SK-N-SH (cell line): ENCODE data around the gene RILPL1. TPM values are rescaled to one million over a fixed set of nuclear protein-coding genes. Genes with fewer than 3 reads are reported as not detected.

Experiments used
- CTCF ChIA-PET: fragments of 300-600, 350-600 bp; formaldehyde crosslinking; extraction: SDS; loops from one replicate; lab custom pipeline; 2021; lab: Yijun Ruan, JAX
- POLR2A ChIA-PET: fragments of 350-600 bp; sonication (Branson Sonifier 250); formaldehyde crosslinking; extraction: SDS; loops from one replicate; lab custom pipeline; 2020; ENCODE audit warnings: antibody characterized with exemption, inconsistent platforms; lab: Yijun Ruan, JAX
- DNase-seq: peaks from one replicate; pipeline ENCODE4 v3.0.0; 2012
- H2AFZ ChIP-seq: fragments of 200-600 bp; sonication (generic); 2 replicates; pipeline ENCODE4 v1.8.1; 2016; ENCODE audit warnings: antibody characterized with exemption, mild to moderate bottlenecking, low read depth
- H3F3A ChIP-seq: fragments of 200-600 bp; sonication (generic); replicated peaks from 2 replicates; pipeline ENCODE3; 2016; ENCODE audit warnings: antibody characterized with exemption, mild to moderate bottlenecking; ENCODE audit not compliant: insufficient read depth
- H3K27ac ChIP-seq, 2 experiments: fragments of 200-500 bp in 1 of 2; fragments of 200-600 bp in 1 of 2; sonication (Bioruptor generic) in 1 of 2; sonication (generic), shearing (Covaris generic) in 1 of 2; 2 replicates each; pipeline versions ENCODE4 v1.5.1 to v1.6.1; 2014 to 2016; ENCODE audit warnings: low read depth in 2 of 2, inconsistent platforms in 1 of 2, low read length in 1 of 2, mild to moderate bottlenecking in 1 of 2, mixed read lengths in 1 of 2
- H3K27me3 ChIP-seq: fragments of 200-600 bp; sonication (generic), shearing (Covaris generic); 2 replicates; pipeline ENCODE4 v1.6.1; 2016; ENCODE audit warnings: mixed run types; ENCODE audit not compliant: insufficient read depth
- H3K36me3 ChIP-seq, 2 experiments: fragments of 200-500 bp in 1 of 2; fragments of 200-600 bp in 1 of 2; sonication (Bioruptor generic) in 1 of 2; sonication (generic) in 1 of 2; replicated peaks in 1 of 2; 2 replicates each; pipeline versions ENCODE3 to v1.5.1; 2014 to 2016; ENCODE audit warnings: low read length in 1 of 2, mild to moderate bottlenecking in 1 of 2; ENCODE audit not compliant: insufficient read depth in 2 of 2, control insufficient read depth in 1 of 2
- H3K4me1 ChIP-seq, 2 experiments: fragments of 200-500 bp in 1 of 2; fragments of 200-600 bp in 1 of 2; sonication (Bioruptor generic) in 1 of 2; sonication (generic), shearing (Covaris generic) in 1 of 2; 2 replicates each; pipeline versions ENCODE4 v1.5.1 to v1.6.1; 2014 to 2016; ENCODE audit warnings: low read depth in 1 of 2, low read length in 1 of 2, mixed run types in 1 of 2; ENCODE audit not compliant: insufficient read depth in 2 of 2, control insufficient read depth in 1 of 2
- H3K4me2 ChIP-seq: fragments of 200-600 bp; sonication (generic), shearing (Covaris generic); 2 replicates; pipeline ENCODE4 v1.6.1; 2017; ENCODE audit warnings: mixed run types
- H3K4me3 ChIP-seq, 2 experiments: fragments of 200-500 bp in 1 of 2; fragments of 200-600 bp in 1 of 2; sonication (Bioruptor generic) in 1 of 2; sonication (generic), shearing (Covaris generic) in 1 of 2; 2 replicates each; pipeline versions ENCODE4 v1.5.1 to v1.8.1; 2014 to 2016; ENCODE audit warnings: low read depth in 2 of 2, inconsistent platforms in 1 of 2, low read length in 1 of 2, mild to moderate bottlenecking in 1 of 2, mixed read lengths in 1 of 2, moderate library complexity in 1 of 2
- H3K79me2 ChIP-seq: fragments of 200-600 bp; sonication (generic); 2 replicates; pipeline ENCODE4 v1.8.1; 2017; ENCODE audit warnings: mild to moderate bottlenecking; ENCODE audit not compliant: insufficient read depth
- H3K9ac ChIP-seq: fragments of 200-600 bp; sonication (generic); 2 replicates; pipeline ENCODE4 v1.6.1; 2017; ENCODE audit warnings: mixed run types
- H3K9me2 ChIP-seq: fragments of 200-600 bp; sonication (generic); 2 replicates; pipeline ENCODE4 v1.6.1; 2017; ENCODE audit warnings: mixed run types
- H3K9me3 ChIP-seq: fragments of 200-600 bp; sonication (generic); 2 replicates; pipeline ENCODE4 v1.6.1; 2017; ENCODE audit warnings: mixed run types, mild to moderate bottlenecking, moderate library complexity
- H4K20me1 ChIP-seq: fragments of 200-600 bp; sonication (generic); 2 replicates; pipeline ENCODE4 v1.6.1; 2017; ENCODE audit warnings: mild to moderate bottlenecking, mixed run types; ENCODE audit not compliant: insufficient read depth
- CTCF ChIP-seq: fragments of 200-600 bp; sonication (generic); IDR thresholded peaks from 2 replicates; pipeline ENCODE4 v1.6.1; 2017; ENCODE audit warnings: antibody characterized with exemption, mild to moderate bottlenecking, moderate library complexity
- EZH2phosphoT487 ChIP-seq: fragments of 200-600 bp; sonication (generic); IDR thresholded peaks from 2 replicates; pipeline ENCODE4 v1.6.1; 2017; ENCODE audit warnings: low read depth, mixed run types, mild to moderate bottlenecking, antibody characterized with exemption, moderate library complexity, borderline replicate concordance
- FOXJ3 ChIP-seq: sonication (generic); formaldehyde crosslinking; IDR thresholded peaks from 2 replicates; pipeline ENCODE4 v1.5.1; 2020; ENCODE audit warnings: mild to moderate bottlenecking, missing genetic modification reagents
- FOXM1 ChIP-seq: IDR thresholded peaks from 2 replicates; pipeline ENCODE4 v1.4.0; 2012; ENCODE audit warnings: low read depth, mild to moderate bottlenecking
- GATA2 ChIP-seq: sonication (generic); formaldehyde crosslinking; IDR thresholded peaks from 2 replicates; pipeline ENCODE4 v1.5.0; 2020; ENCODE audit warnings: mild to moderate bottlenecking, missing genetic modification reagents
- JUND ChIP-seq: IDR thresholded peaks from 2 replicates; pipeline ENCODE4 v1.4.0; 2012
- MAX ChIP-seq: IDR thresholded peaks from 2 replicates; pipeline ENCODE4 v1.4.0; 2012; ENCODE audit warnings: low read depth
- POLR2AphosphoS5 ChIP-seq: IDR thresholded peaks from 2 replicates; pipeline ENCODE4 v1.6.1; 2012; ENCODE audit warnings: low read depth, low read length
- RXRA ChIP-seq: IDR thresholded peaks from 2 replicates; pipeline ENCODE4 v1.4.0; 2012; ENCODE audit warnings: low read depth, mild to moderate bottlenecking, borderline replicate concordance
- TCF12 ChIP-seq: IDR thresholded peaks from 2 replicates; pipeline ENCODE4 v1.4.0; 2012
- USF2 ChIP-seq: fragments of 150-350 bp; IDR thresholded peaks from 2 replicates; pipeline ENCODE4 v1.6.1; 2017; ENCODE audit warnings: antibody characterized with exemption, low read length, low read depth, borderline replicate concordance
- YY1 ChIP-seq: IDR thresholded peaks from 2 replicates; pipeline ENCODE4 v1.4.0; 2012; ENCODE audit warnings: low read depth, mild to moderate bottlenecking
- WGBS: methylation state at CpG from one replicate; pipeline ENCODE4 v1.1.6; 2017; ENCODE audit warnings: low lambda C conversion rate; 5-methylcytosine and 5-hydroxymethylcytosine counted together
- polyA plus RNA-seq, 3 experiments: library from polyadenylated mRNA; depleted of rRNA; stranded (reverse); fragments of >200 nt; gene quantifications; 2 replicates each; pipeline ENCODE4 v1.2.3, GENCODE V29; 2012

Gene RILPL1
- polyA plus RNA-seq, 1 of the 3 experiments (the other 2 are of a cell fraction) = 32.6 TPM

- POLR2A ChIA-PET = no interaction called here
- CTCF ChIA-PET = no interaction called here
- Histone ChIP-seq H3K4me3 (no peak overlapping the region), H3K9ac (no peak overlapping the region), H3K4me2 (no peak overlapping the region), H3K9me2 (no peaks in the 10 kb centered on the region), H3K27ac (no peak overlapping the region), H3K4me1 (no peaks in the 10 kb centered on the region), H3K27me3 (no peaks in the 10 kb centered on the region), H4K20me1 (no peaks in the 10 kb centered on the region), H3K79me2 (no peaks in the 10 kb centered on the region), H2AFZ (no peak overlapping the region), H3K9me3 (no peaks in the 10 kb centered on the region), H3K36me3 (peaks cover 3 to 14% of the 10 kb centered on the region in 2 experiments), H3F3A (peaks cover 12% of the 10 kb centered on the region)
- WGBS = 95% methylated on average over 22 of the region's 26 CpGs
- TF ChIP-seq POLR2AphosphoS5 (0 out of 2 replicates have a peak, but pooled peaks have one; percentile 13), FOXM1 (no peak), EZH2phosphoT487 (no peak), FOXJ3 (CRISPR knock-in tag) (no peak), MAX (no peak), JUND (no peak), YY1 (no peak)
- DNase-seq = no peak
Measured at GRCh38 chr12:123512838-123513665, 20.5 kb downstream of the RILPL1 start.

- WGBS = 78% methylated on average over 3 of the region's 6 CpGs
- H3K9me3 ChIP-seq = no peaks in the 10 kb centered on the region
- POLR2A ChIA-PET = no interaction called here
- CTCF ChIA-PET = interaction anchor here (1.5 to 1.6 kb wide), 2 partner anchors 10 to 13 kb away, joined by 3 to 5 read pairs; no protein-coding TSS in a partner anchor
- no peaks in the 10 kb centered on the region for H4K20me1 ChIP-seq
- DNase-seq = no peak
- 0 out of 2 replicates have a peak, but pooled peaks cover 10% of the 10 kb centered on the region for H3K79me2 ChIP-seq
- H3K4me1 ChIP-seq = no peaks in the 10 kb centered on the region
- H3K36me3 ChIP-seq = no peaks in the 10 kb centered on the region
- H3F3A ChIP-seq = no peaks in the 10 kb centered on the region
- H3K4me3 ChIP-seq = no peak overlapping the region
- H3K9ac ChIP-seq = no peak overlapping the region
- H3K4me2 ChIP-seq = no peak overlapping the region
- H2AFZ ChIP-seq = no peak overlapping the region
- no peaks in the 10 kb centered on the region for H3K9me2 ChIP-seq
- no peak overlapping the region for H3K27ac ChIP-seq
- TF ChIP-seq YY1 = no peak
- no peak for TF ChIP-seq GATA2
- TF ChIP-seq CTCF = no peak
- no peak for TF ChIP-seq RXRA
- no peak for TF ChIP-seq USF2
- no peak for TF ChIP-seq JUND
- TF ChIP-seq TCF12 = no peak
- TF ChIP-seq FOXM1 = no peak
- no peaks in the 10 kb centered on the region for H3K27me3 ChIP-seq
Measured at GRCh38 chr12:123506843-123507236, 26.7 kb downstream of the RILPL1 start.
